ENCODE data around the gene NEK1. TPM values are rescaled to one million over a fixed set of nuclear protein-coding genes. Genes with fewer than 3 reads are reported as not detected.
A peak's percentile ranks its signal among the peaks of the same experiment; 100 is the strongest.

The NEK1 gene
- polyA plus RNA-seq, 1 donor from 2014 or later: 17.1 TPM

- H3K27me3 ChIP-seq (ENCODE audit: insufficient read depth, low read depth, low read length): no peaks in the 10 kb centered on the region
- H3K4me3 ChIP-seq (ENCODE audit: low read length): peak overlapping the region; percentile 74
- peak overlapping the region; percentile 82 for H3K9ac ChIP-seq (ENCODE audit: low read length)
- peaks cover 39% of the 10 kb centered on the region for H3K79me2 ChIP-seq (replicated peaks; ENCODE audit: insufficient read depth, low read length)
- no peak overlapping the region for H3K27ac ChIP-seq (ENCODE audit: low read length)
- H3K9me3 ChIP-seq (ENCODE audit: low read length): no peaks in the 10 kb centered on the region
- H2AFZ ChIP-seq (ENCODE audit: low read depth, low read length): no peak overlapping the region
- peak overlapping the region; percentile 71 for H3K4me2 ChIP-seq (ENCODE audit: low read length)
- H4K20me1 ChIP-seq (ENCODE audit: insufficient read depth): no peaks in the 10 kb centered on the region
- H3K36me3 ChIP-seq (ENCODE audit: insufficient read depth, low read length): no peaks in the 10 kb centered on the region
- no peaks in the 10 kb centered on the region for H3F3A ChIP-seq (ENCODE audit: insufficient read depth, low read length, poor library complexity, severe bottlenecking)
- TF ChIP-seq, protein P1, sequence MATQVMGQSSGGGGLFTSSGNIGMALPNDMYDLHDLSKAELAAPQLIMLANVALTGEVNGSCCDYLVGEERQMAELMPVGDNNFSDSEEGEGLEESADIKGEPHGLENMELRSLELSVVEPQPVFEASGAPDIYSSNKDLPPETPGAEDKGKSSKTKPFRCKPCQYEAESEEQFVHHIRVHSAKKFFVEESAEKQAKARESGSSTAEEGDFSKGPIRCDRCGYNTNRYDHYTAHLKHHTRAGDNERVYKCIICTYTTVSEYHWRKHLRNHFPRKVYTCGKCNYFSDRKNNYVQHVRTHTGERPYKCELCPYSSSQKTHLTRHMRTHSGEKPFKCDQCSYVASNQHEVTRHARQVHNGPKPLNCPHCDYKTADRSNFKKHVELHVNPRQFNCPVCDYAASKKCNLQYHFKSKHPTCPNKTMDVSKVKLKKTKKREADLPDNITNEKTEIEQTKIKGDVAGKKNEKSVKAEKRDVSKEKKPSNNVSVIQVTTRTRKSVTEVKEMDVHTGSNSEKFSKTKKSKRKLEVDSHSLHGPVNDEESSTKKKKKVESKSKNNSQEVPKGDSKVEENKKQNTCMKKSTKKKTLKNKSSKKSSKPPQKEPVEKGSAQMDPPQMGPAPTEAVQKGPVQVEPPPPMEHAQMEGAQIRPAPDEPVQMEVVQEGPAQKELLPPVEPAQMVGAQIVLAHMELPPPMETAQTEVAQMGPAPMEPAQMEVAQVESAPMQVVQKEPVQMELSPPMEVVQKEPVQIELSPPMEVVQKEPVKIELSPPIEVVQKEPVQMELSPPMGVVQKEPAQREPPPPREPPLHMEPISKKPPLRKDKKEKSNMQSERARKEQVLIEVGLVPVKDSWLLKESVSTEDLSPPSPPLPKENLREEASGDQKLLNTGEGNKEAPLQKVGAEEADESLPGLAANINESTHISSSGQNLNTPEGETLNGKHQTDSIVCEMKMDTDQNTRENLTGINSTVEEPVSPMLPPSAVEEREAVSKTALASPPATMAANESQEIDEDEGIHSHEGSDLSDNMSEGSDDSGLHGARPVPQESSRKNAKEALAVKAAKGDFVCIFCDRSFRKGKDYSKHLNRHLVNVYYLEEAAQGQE (IDR thresholded peaks at IDR 0.05; ENCODE audit: borderline replicate concordance): no peak
- TF ChIP-seq EP300 (conservative IDR thresholded peaks at IDR 0.05; ENCODE audit: poor library complexity, severe bottlenecking) (no peak), EZH2 (IDR thresholded peaks at IDR 0.05; ENCODE audit: borderline replicate concordance, insufficient read depth, low read length, poor library complexity, severe bottlenecking) (no peak), RAD21 (conservative IDR thresholded peaks at IDR 0.05) (no peak)
- no peaks in the 10 kb centered on the region for H3K9me2 ChIP-seq (ENCODE audit: insufficient read depth, low read length)
Measured at GRCh38 chr4:169621731-169622492, 9.5 kb upstream of the NEK1 start.

- Histone ChIP-seq H3K9me2 (ENCODE audit: insufficient read depth, low read length) (no peaks in the 10 kb centered on the region), H3K4me3 (ENCODE audit: low read length) (peak overlapping the region; percentile 74), H3K79me2 (replicated peaks; ENCODE audit: insufficient read depth, low read length) (peaks cover 37% of the 10 kb centered on the region), H3K9ac (ENCODE audit: low read length) (peak overlapping the region; percentile 82), H2AFZ (ENCODE audit: low read depth, low read length) (peak overlapping the region; percentile 46), H3K36me3 (ENCODE audit: insufficient read depth, low read length) (no peaks in the 10 kb centered on the region), H3K27me3 (ENCODE audit: insufficient read depth, low read depth, low read length) (no peaks in the 10 kb centered on the region), H4K20me1 (ENCODE audit: insufficient read depth) (no peaks in the 10 kb centered on the region), H3K4me2 (ENCODE audit: low read length) (peak overlapping the region; percentile 71), H3F3A (ENCODE audit: insufficient read depth, low read length, poor library complexity, severe bottlenecking) (no peaks in the 10 kb centered on the region), H3K9me3 (ENCODE audit: low read length) (no peaks in the 10 kb centered on the region), H3K27ac (ENCODE audit: low read length) (peak overlapping the region; percentile 94)
- TF ChIP-seq POLR2AphosphoS5 (IDR thresholded peaks at IDR 0.05) (no peak), EP300 (conservative IDR thresholded peaks at IDR 0.05; ENCODE audit: poor library complexity, severe bottlenecking) (no peak), TAF1 (IDR thresholded peaks at IDR 0.05; ENCODE audit: low read depth) (no peak), CTCF (IDR thresholded peaks at IDR 0.05; ENCODE audit: poor library complexity, severe bottlenecking) (no peak), RAD21 (conservative IDR thresholded peaks at IDR 0.05) (no peak), SMC3 (conservative IDR thresholded peaks at IDR 0.05; ENCODE audit: poor library complexity) (no peak), EZH2 (IDR thresholded peaks at IDR 0.05; ENCODE audit: borderline replicate concordance, insufficient read depth, low read length, poor library complexity, severe bottlenecking) (no peak), MXI1 (conservative IDR thresholded peaks at IDR 0.05; ENCODE audit: poor library complexity, severe bottlenecking) (no peak)
- TF ChIP-seq, protein P1 (IDR thresholded peaks at IDR 0.05; ENCODE audit: borderline replicate concordance): no peak
Measured at GRCh38 chr4:169620880-169621248, 8.5 kb upstream of the NEK1 start.
